Endometrial microvascular endothelial cells (primary cell): ENCODE results near the gene CAMSAP2. TPM values are rescaled to one million over a fixed set of nuclear protein-coding genes. Genes with fewer than 3 reads are reported as not detected.

ENCODE experiments used
- in situ Hi-C: cut with HindIII; loops from 2 replicates; pipeline ENCODE4 v1.10.0; 2017; ENCODE audit warnings: low sequenced_read_pairs, low pct_unique_long_range_greater_than_20kb; ENCODE audit errors: inconsistent ontology term
- total RNA-seq: library from RNA; depleted of rRNA; stranded (reverse); fragments of >200 nt; gene quantifications from one replicate; pipeline ENCODE4 v1.2.3, GENCODE V29; 2015; ENCODE audit errors: inconsistent ontology term

The CAMSAP2 gene
- total RNA-seq, 1 donor from 2014 or later: 20.3 TPM

GRCh38 chr1:200869376-200869752 is 130.7 kb downstream of the CAMSAP2 start:
- in situ Hi-C loops: no loop called here

GRCh38 chr1:200869753-200870391 is 131.2 kb downstream of the CAMSAP2 start:
- in situ Hi-C loops: no loop called here

- in situ Hi-C loops: no loop called here
These were observed 133.9 kb downstream of the CAMSAP2 start, which contains the start of gene GPR25 for GRCh38 chr1:200872446-200873115. GPR25 (plus strand) TSS chr1:200872981; CDS start chr1:200873038, 57 bp downstream.

- in situ Hi-C loops: no loop called here
These were observed 134.5 kb downstream of the CAMSAP2 start for GRCh38 chr1:200873116-200873670.

GRCh38 chr1:200873671-200874397 is 135.1 kb downstream of the CAMSAP2 start:
- in situ Hi-C loops: no loop called here

GRCh38 chr1:200874694-200875093 is 136.0 kb downstream of the CAMSAP2 start:
- in situ Hi-C loops: no loop called here

GRCh38 chr1:200875416-200875815 is 136.7 kb downstream of the CAMSAP2 start:
- in situ Hi-C loops: no loop called here

- in situ Hi-C loops: no loop called here
These were observed 138.3 kb downstream of the CAMSAP2 start for GRCh38 chr1:200877010-200877409.

- in situ Hi-C loops: no loop called here
These were observed 139.3 kb downstream of the CAMSAP2 start for GRCh38 chr1:200877839-200878551.

- in situ Hi-C loops: no loop called here
These were observed 141.5 kb downstream of the CAMSAP2 start for GRCh38 chr1:200880212-200880611.

- in situ Hi-C loops: no loop called here
These were observed 144.4 kb downstream of the CAMSAP2 start for GRCh38 chr1:200883118-200883517.

- in situ Hi-C loops: no loop called here
These were observed 147.1 kb downstream of the CAMSAP2 start for GRCh38 chr1:200885623-200886402.

GRCh38 chr1:200886594-200886993 is 147.9 kb downstream of the CAMSAP2 start:
- in situ Hi-C loops: no loop called here

- in situ Hi-C loops: no loop called here
These were observed 148.3 kb downstream of the CAMSAP2 start for GRCh38 chr1:200887036-200887435.

- in situ Hi-C loops: no loop called here
These were observed 149.2 kb downstream of the CAMSAP2 start for GRCh38 chr1:200887772-200888348.

GRCh38 chr1:200888349-200888838 is 149.7 kb downstream of the CAMSAP2 start:
- in situ Hi-C loops: no loop called here

- in situ Hi-C loops: no loop called here
These were observed 150.9 kb downstream of the CAMSAP2 start for GRCh38 chr1:200889571-200889970.

- in situ Hi-C loops: no loop called here
These were observed 151.3 kb downstream of the CAMSAP2 start for GRCh38 chr1:200890027-200890426.
